SJSA1 (cell line): ENCODE results near the gene THSD7A. TPM values are rescaled to one million over a fixed set of nuclear protein-coding genes. Genes with fewer than 3 reads are reported as not detected.

Experiments
- DNase-seq, 2 experiments: peaks; one replicate each; pipeline ENCODE4 v3.0.0-alpha.2; 2015 to 2020; ENCODE audit warnings: low spot score in 2 of 2, low read depth in 1 of 2
- H3K27ac ChIP-seq: fragments of 250-450 bp; sonication (Bioruptor Pico); 2 replicates; pipeline ENCODE4 v1.5.1; 2020; ENCODE audit warnings: mild to moderate bottlenecking, moderate library complexity
- H3K27me3 ChIP-seq: fragments of 250-450 bp; sonication (Bioruptor Pico); replicated peaks from 2 replicates; pipeline ENCODE4 v1.5.1; 2020; ENCODE audit warnings: mild to moderate bottlenecking, moderate library complexity
- H3K36me3 ChIP-seq: fragments of 250-450 bp; sonication (Bioruptor Pico); 2 replicates; pipeline ENCODE4 v1.5.1; 2020; ENCODE audit warnings: mild to moderate bottlenecking
- H3K4me1 ChIP-seq: fragments of 250-450 bp; sonication (Bioruptor Pico); replicated peaks from 2 replicates; pipeline ENCODE4 v1.6.1; 2021; ENCODE audit warnings: mild to moderate bottlenecking
- H3K4me3 ChIP-seq: fragments of 250-450 bp; sonication (Bioruptor Pico); 2 replicates; pipeline ENCODE4 v1.5.1; 2020; ENCODE audit warnings: mild to moderate bottlenecking
- H3K9me3 ChIP-seq: fragments of 250-450 bp; sonication (Bioruptor Pico); replicated peaks from 2 replicates; pipeline ENCODE4 v1.5.1; 2020; ENCODE audit warnings: mild to moderate bottlenecking
- total RNA-seq: library from RNA; depleted of rRNA; stranded (reverse); fragments of >200 nt; shearing (Covaris generic); gene quantifications from 2 replicates; pipeline ENCODE4 v1.2.3, GENCODE V29; 2014

THSD7A gene
- total RNA-seq, 1 experiment from 2014 or later: not detected

DNA sequence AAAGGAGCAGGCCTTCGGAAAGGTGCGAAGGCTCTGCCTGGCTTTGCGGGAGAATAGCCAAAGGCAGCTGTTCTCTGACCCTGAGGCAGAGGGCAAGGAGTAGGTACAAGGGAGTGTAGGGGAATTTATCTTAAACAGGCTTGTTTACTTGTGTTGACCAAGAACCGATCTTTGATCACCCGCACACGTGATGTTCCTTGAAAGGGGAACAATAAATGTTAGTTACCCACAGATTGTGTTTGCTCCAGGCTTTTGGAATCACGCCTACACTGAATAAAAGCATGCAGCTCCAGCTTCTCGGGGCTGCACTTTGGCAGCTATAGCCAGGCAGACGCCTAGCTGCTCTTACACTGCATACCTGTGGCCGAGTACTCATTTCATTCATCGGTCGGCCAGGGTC is 437.6 kb downstream of the THSD7A start:
- Histone ChIP-seq H3K27ac (no peak overlapping the region), H3K36me3 (no peaks in the 10 kb centered on the region), H3K4me3 (no peak overlapping the region), H3K27me3 (no peaks in the 10 kb centered on the region), H3K4me1 (no peaks in the 10 kb centered on the region), H3K9me3 (no peaks in the 10 kb centered on the region)
- DNase-seq: no peak

DNA sequence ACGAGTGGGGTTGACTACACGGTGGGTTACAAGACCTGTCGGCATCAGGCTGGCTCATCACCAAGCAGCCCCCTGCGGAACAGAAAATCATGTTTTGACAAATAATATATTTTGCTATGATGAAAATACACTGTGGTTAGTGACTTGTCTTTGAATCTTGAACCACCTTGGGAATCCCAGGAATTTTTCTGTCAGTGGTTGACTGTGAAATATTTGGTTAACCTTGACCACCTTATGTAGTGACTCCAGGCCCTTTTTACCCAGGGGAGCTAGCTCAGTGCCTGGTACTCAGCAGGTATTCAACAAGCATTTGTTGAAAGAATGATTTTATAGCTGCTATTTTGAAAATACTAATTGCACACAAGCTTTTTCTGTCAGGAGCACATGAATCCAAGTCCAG is 452.4 kb downstream of the THSD7A start:
- H3K4me3 ChIP-seq: no peak overlapping the region
- H3K36me3 ChIP-seq: no peaks in the 10 kb centered on the region
- no peak for DNase-seq
- 0 out of 2 replicates have a peak, but pooled peaks cover 4% of the 10 kb centered on the region for H3K27me3 ChIP-seq
- H3K4me1 ChIP-seq: no peaks in the 10 kb centered on the region
- H3K27ac ChIP-seq: no peak overlapping the region
- H3K9me3 ChIP-seq: no peaks in the 10 kb centered on the region

DNA sequence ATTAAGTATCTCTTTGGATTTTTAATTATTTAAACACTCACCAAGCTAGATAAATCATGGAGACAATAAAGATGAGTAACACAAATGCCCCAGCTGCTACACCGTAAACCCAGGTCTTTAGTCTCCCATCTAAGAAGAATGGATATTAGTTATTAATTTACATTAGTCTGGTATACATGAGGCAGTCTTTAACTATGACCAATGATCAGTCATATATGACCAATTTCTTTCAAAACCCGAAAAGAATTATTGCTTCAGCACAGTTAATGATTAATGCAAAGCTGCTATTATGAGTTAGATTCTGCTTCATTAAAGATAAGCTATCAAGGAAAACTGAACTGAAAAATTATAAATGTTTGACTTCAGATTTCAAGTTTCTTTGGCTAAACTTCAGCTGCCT is 455.5 kb downstream of the THSD7A start:
- no peak overlapping the region for H3K27ac ChIP-seq
- H3K4me1 ChIP-seq: no peaks in the 10 kb centered on the region
- no peaks in the 10 kb centered on the region for H3K9me3 ChIP-seq
- H3K27me3 ChIP-seq: 0 out of 2 replicates have a peak, but pooled peaks cover 4% of the 10 kb centered on the region
- H3K36me3 ChIP-seq: no peaks in the 10 kb centered on the region
- H3K4me3 ChIP-seq: no peak overlapping the region
- no peak for DNase-seq

DNA sequence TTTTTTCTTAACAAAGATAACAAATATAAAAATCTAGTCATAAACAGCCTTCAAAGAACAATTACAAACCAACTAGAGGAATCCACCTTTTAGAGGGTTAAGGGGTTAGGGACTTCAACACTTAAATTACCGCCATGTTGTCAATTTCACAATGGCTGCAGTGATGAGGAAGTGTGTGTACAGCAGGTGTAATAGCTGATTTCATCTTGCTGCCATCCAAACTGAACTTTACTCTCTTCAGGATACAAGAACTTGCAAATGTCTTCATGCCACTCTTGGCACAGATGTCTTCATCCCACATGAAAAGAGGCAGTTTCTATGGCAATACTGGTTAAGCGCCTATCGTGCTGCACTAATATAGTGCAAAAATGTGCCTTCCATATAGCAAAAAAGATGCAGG is 457.4 kb downstream of the THSD7A start:
- no peak for DNase-seq
- Histone ChIP-seq H3K4me3 (no peak overlapping the region), H3K4me1 (no peaks in the 10 kb centered on the region), H3K9me3 (no peaks in the 10 kb centered on the region), H3K36me3 (no peaks in the 10 kb centered on the region), H3K27ac (no peak overlapping the region), H3K27me3 (0 out of 2 replicates have a peak, but pooled peaks cover 4% of the 10 kb centered on the region)

DNA sequence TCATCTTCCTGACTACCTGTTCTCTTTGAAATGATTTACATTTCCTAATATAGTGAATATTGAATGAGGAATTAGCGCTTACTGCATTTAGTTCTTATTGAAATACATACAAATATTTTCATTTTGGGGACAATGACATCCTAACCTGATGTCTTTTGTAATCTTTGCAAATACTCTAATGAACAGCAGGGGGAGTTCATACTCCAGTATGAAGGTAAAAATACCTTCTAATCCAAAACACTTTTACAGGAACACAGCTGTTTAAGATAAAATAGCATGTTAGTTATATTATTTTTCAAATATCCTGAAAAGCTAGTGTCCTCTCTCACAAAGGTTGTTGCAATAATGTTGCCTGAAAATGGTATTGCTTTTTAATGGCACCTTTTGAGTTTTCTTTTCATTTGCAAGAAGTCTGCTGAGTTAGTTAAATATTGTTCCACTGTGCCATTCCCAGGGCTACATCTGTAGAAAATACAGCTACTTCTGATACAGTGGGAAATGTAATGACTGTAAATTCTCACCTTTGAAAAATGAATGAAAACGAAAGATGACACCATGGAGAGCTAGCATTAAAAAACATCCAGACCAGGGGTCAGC is 458.4 kb downstream of the THSD7A start:
- Histone ChIP-seq H3K4me3 (no peak overlapping the region), H3K4me1 (no peaks in the 10 kb centered on the region), H3K9me3 (no peaks in the 10 kb centered on the region), H3K36me3 (no peaks in the 10 kb centered on the region), H3K27ac (no peak overlapping the region), H3K27me3 (0 out of 2 replicates have a peak, but pooled peaks cover 4% of the 10 kb centered on the region)
- DNase-seq: peak in 1 of 2 experiments; percentile 20

DNA sequence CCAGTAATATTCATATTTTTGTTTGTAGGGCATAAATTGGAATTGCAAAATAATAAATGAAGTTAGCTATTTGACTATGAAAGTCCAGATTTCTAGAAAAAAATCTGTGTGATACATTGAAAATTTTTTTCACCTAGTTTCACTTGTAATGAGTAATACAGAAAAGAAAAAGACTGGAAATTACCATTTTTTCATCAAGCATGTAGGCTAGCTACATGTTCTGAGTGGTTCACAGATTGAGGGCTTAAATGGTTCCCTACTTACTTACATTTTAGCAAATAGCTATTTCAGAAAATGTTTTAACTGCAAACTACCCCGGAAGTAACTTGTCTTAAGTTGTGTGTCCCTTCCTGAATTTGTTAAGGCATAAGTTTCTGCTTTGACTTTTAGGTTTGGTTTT is 462.3 kb downstream of the THSD7A start:
- Histone ChIP-seq H3K27ac (no peak overlapping the region), H3K4me3 (no peak overlapping the region), H3K36me3 (no peaks in the 10 kb centered on the region), H3K4me1 (no peaks in the 10 kb centered on the region), H3K9me3 (no peaks in the 10 kb centered on the region), H3K27me3 (no peaks in the 10 kb centered on the region)
- DNase-seq: no peak

DNA sequence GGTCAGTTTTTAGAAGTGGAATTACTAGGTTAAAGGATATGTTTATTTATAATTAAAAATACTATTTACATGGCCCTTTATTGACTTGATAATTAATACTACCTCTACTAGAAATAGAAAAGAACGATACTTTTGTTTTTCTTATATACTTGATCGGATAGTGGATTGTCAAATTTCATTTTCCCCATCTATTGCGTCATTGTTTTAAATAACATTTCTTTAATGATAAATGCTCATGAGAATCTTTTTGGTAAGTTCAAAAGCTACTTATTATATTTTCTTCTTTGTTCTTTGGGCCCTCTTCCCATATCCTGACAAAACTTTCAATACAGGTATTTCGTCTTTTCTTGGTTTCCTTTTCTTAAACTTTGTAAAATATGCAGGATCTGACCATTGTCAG is 465.9 kb downstream of the THSD7A start:
- Histone ChIP-seq H3K27me3 (no peaks in the 10 kb centered on the region), H3K4me1 (no peaks in the 10 kb centered on the region), H3K27ac (no peak overlapping the region), H3K36me3 (no peaks in the 10 kb centered on the region), H3K4me3 (no peak overlapping the region), H3K9me3 (no peaks in the 10 kb centered on the region)
- DNase-seq: no peak

DNA sequence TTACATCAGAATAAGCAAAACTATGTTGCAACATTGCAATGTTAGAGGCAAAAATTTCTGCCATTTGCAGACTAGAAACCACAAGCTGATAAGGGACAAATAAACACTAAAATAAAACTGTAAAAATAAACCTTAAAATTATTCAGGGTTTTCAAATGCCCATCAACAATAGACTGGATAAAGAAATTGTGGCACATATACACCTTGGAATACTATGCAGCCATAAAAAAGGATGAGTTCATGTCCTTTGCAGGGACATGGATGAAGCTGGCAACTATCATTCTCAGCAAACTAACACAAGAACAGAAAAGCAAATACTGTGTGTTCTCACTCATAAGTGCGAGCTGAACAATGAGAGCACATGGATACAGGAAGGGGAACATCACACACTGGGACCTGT is 473.4 kb downstream of the THSD7A start:
- Histone ChIP-seq H3K36me3 (no peaks in the 10 kb centered on the region), H3K27ac (no peak overlapping the region), H3K4me3 (no peak overlapping the region), H3K9me3 (no peaks in the 10 kb centered on the region), H3K27me3 (no peaks in the 10 kb centered on the region), H3K4me1 (no peaks in the 10 kb centered on the region)
- no peak for DNase-seq

DNA sequence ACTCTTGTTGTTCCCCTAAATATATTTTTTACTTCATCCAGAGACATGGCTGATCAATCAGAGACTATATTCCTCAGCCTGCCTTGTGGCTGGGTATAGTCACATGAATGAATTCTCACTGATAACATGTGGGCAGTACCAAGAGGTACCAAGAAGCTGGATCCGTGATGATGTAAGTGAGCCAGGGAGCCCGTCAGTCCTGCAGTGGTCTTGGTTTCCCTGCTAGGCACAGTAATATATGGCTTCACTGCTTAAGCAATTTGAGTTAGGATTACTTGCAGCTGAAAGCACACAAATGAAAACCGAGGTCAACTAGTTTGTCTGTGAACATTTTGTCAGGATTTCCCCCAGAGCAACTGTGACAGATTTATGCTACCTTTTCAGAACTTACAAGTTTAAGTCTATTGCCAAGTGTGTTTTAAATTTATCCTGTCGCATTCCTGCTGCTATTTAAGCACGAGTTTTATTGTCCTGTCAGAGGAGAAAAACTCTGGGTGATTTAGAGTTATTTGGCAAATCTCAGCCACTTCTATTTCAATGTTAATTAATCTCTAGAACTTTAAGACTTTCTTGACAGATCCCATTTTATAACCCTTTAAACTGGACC is 476.5 kb downstream of the THSD7A start:
- Histone ChIP-seq H3K27ac (no peak overlapping the region), H3K4me1 (no peaks in the 10 kb centered on the region), H3K36me3 (no peaks in the 10 kb centered on the region), H3K9me3 (no peaks in the 10 kb centered on the region), H3K27me3 (no peaks in the 10 kb centered on the region), H3K4me3 (no peak overlapping the region)
- DNase-seq: no peak

DNA sequence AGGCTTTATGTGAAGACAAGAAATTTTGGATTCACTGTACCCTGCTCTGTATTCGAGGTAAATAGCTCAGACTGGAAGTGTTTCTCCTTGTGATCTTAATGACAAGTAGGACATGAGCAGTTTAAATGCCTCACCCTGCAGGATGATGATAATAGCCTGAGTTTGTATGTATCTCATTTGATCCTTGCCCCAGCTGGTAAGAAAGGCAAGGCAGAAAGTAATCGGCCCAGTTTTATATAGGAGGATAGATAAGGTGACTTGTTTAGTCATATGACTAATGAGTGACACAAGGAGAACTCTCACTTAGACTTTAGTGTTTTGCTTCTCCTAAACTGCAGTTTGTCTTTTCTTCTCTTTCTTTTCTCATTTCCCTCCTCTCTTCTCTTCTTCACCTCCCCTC is 485.7 kb downstream of the THSD7A start:
- DNase-seq: no peak
- Histone ChIP-seq H3K4me1 (no peaks in the 10 kb centered on the region), H3K4me3 (no peak overlapping the region), H3K27me3 (no peaks in the 10 kb centered on the region), H3K27ac (no peak overlapping the region), H3K9me3 (no peaks in the 10 kb centered on the region), H3K36me3 (no peaks in the 10 kb centered on the region)

DNA sequence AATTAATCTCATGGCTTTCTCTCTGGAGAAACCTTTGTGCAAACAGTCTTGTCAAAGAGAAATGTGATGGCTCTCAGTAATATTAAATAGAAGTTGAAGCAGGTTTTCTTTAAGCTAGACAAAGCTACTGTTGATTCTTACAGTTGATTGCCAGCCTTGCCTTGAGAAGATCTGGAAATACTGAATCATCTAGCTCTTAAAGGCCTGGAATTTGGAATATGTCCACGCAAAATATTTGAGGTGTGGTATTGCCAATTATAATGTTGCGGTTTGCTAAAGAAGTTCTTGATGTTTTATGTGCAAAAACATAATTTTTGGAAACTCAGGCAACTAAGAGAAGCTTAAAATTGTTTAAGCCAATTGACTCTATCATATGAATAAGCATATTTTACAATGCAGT is 486.4 kb downstream of the THSD7A start:
- no peak for DNase-seq
- H3K4me3 ChIP-seq: no peak overlapping the region
- H3K9me3 ChIP-seq: no peaks in the 10 kb centered on the region
- H3K4me1 ChIP-seq: no peaks in the 10 kb centered on the region
- H3K36me3 ChIP-seq: no peaks in the 10 kb centered on the region
- no peak overlapping the region for H3K27ac ChIP-seq
- H3K27me3 ChIP-seq: no peaks in the 10 kb centered on the region

DNA sequence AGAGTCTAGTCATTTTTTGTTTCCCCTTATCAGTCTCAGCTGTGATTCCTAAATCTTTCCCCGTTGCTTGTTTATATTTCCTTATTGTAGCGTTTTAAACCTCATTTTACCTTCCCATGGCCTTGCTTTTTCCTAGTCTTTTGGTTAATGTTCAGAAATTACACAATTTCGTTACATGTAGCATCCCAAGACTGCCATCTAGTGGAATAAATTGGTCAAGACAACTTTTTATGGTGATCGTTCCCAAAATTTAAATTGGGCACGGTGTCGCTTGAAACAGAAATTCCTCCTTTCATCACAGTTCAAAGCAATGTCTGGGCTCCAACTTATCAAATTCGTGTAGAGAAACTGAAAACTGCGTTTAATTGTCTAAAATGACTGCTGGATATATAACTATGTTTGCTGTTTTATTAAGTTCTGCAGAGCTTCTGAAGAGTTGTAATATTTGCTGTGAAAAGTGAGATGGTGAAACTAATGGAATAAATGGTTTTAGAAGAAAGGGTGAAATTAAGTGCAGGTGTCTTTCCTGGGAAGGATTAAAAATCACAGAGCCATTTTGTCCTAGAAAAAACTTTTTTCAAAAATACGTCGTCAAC is 488.1 kb downstream of the THSD7A start:
- Histone ChIP-seq H3K4me3 (no peak overlapping the region), H3K36me3 (no peaks in the 10 kb centered on the region), H3K27me3 (no peaks in the 10 kb centered on the region), H3K4me1 (no peaks in the 10 kb centered on the region), H3K9me3 (no peaks in the 10 kb centered on the region), H3K27ac (no peak overlapping the region)
- DNase-seq: peak in 1 of 2 experiments; percentile 21

DNA sequence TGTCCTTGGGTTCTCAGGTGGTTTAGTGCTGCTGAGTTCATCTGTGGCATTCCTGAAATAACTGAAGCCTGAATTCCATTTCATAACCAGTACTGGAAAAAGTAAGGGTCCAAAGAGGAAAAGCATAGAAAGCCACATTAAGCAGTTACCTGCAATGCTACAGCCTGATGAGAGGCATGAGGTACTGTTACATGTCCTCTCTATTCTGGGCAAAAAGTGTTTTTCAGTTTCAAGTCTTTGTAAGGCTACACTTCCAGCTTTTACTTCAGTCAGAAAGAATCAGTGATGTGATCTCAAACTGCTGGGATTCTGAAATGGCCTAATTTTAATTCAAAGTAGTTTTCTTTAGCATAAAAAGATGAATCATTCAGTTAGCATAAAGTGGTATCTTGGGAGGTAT is 488.9 kb downstream of the THSD7A start:
- no peak overlapping the region for H3K4me3 ChIP-seq
- DNase-seq: no peak

DNA sequence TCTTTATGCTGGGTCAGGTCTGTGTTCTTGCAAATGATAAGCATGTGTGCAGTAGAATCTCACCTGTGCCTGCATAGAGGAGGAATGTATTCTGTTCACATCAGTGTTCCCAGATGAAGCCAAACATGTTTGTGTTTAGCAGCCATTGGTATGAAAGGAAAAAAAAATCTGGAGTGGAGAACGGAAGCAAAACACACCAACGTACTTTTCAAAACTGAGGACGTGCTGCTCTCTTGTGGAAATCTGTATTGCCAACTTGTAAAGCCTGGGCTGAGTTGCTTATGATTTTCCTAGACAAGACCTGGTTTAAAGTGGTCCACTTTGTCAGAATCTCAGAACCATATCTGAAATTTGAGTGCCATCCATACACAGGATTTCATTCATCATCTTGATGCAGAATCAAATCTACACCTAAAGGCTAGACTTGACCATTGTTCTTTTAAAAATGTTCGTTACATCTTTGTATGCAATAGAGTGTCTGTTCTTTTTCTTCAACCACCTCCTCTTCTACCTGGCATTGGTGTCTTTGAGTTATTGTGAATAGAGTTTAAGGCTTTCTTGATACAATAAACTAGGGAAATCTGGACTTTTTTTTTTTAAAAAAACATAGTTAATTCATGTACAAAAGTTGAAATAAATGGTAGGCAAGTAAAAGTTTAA is 490.6 kb downstream of the THSD7A start:
- H3K27me3 ChIP-seq: no peaks in the 10 kb centered on the region
- H3K36me3 ChIP-seq: no peaks in the 10 kb centered on the region
- no peaks in the 10 kb centered on the region for H3K4me1 ChIP-seq
- H3K9me3 ChIP-seq: no peaks in the 10 kb centered on the region
- no peak overlapping the region for H3K4me3 ChIP-seq
- H3K27ac ChIP-seq: no peak overlapping the region
- no peak for DNase-seq

More for the DNA sequence above, 488.9 kb downstream of the THSD7A start:
- no peaks in the 10 kb centered on the region for H3K9me3 ChIP-seq
- H3K27me3 ChIP-seq: no peaks in the 10 kb centered on the region
- H3K27ac ChIP-seq: no peak overlapping the region
- no peaks in the 10 kb centered on the region for H3K36me3 ChIP-seq
- H3K4me1 ChIP-seq: no peaks in the 10 kb centered on the region
